ENCODE data around the gene HINFP.

DNA sequence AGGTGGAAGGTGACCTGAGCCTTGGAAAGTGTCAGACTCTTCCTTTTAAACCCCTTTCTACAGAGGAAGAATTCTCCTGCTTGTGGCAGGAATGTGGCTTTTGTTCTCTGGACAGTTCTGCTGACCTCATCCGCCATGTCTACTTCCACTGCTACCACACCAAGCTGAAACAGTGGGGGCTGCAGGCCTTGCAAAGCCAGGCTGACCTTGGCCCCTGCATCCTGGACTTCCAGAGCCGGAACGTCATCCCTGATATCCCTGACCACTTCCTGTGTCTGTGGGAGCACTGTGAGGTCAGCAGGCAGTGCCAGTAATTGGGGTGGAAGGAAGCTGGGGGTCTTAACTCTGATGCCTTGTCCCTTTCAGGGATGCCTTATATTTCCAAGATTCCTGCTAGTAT is 9.3 kb downstream of the HINFP start:
- no peak for TF ChIP-seq POLR2A (IDR thresholded peaks at IDR 0.05)
- TF ChIP-seq, protein P1, sequence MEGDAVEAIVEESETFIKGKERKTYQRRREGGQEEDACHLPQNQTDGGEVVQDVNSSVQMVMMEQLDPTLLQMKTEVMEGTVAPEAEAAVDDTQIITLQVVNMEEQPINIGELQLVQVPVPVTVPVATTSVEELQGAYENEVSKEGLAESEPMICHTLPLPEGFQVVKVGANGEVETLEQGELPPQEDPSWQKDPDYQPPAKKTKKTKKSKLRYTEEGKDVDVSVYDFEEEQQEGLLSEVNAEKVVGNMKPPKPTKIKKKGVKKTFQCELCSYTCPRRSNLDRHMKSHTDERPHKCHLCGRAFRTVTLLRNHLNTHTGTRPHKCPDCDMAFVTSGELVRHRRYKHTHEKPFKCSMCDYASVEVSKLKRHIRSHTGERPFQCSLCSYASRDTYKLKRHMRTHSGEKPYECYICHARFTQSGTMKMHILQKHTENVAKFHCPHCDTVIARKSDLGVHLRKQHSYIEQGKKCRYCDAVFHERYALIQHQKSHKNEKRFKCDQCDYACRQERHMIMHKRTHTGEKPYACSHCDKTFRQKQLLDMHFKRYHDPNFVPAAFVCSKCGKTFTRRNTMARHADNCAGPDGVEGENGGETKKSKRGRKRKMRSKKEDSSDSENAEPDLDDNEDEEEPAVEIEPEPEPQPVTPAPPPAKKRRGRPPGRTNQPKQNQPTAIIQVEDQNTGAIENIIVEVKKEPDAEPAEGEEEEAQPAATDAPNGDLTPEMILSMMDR (IDR thresholded peaks at IDR 0.05) = no peak

Data from right lobe of liver (tissue), 4 donors.